Upper lobe of right lung (tissue), 1 donor: Measurements from ENCODE around the gene IGLL5. TPM values are rescaled to one million over a fixed set of nuclear protein-coding genes. Genes with fewer than 3 reads are reported as not detected.
A peak's percentile ranks its signal among the peaks of the same experiment; 100 is the strongest.

Experiments used
- ATAC-seq: fragments of 200-7000 bp; cut with Tn5 transposase; one replicate; pipeline ENCODE4 v1.9.1; 2020; ENCODE audit warnings: mild to moderate bottlenecking, moderate library complexity
- DNase-seq: peaks from one replicate; pipeline ENCODE4 v3.0.0-alpha.2; 2020
- H3K27ac ChIP-seq: fragments of 200-600 bp; one replicate; pipeline ENCODE4 v1.8.0; 2022
- H3K27me3 ChIP-seq: fragments of 200-600 bp; one replicate; pipeline ENCODE4 v1.8.0; 2022; ENCODE audit warnings: mild to moderate bottlenecking
- H3K36me3 ChIP-seq: fragments of 200-600 bp; one replicate; pipeline ENCODE4 v1.8.0; 2022
- H3K4me1 ChIP-seq: fragments of 200-600 bp; one replicate; pipeline ENCODE4 v1.8.0; 2022
- H3K4me3 ChIP-seq: fragments of 200-600 bp; one replicate; pipeline ENCODE4 v1.8.0; 2022; ENCODE audit warnings: mild to moderate bottlenecking
- H3K9me3 ChIP-seq: fragments of 200-600 bp; one replicate; pipeline ENCODE4 v1.8.0; 2022
- CTCF ChIP-seq: fragments of 200-600 bp; IDR thresholded peaks from one replicate; pipeline ENCODE4 v1.8.0; 2022; ENCODE audit warnings: antibody characterized with exemption
- intact Hi-C: fragments of 100-400 bp; cut with DNase I; formaldehyde crosslinking; loops from one replicate; pipeline ENCODE4 v1.11.0; 2022
- total RNA-seq: library from RNA; stranded (reverse); fragmentation: NEBNext Ultra II Directional; extraction: Animal tissue kit (Norgen Biotek cat#: 25700); gene quantifications from one replicate; pipeline ENCODE4 v1.2.1, GENCODE V29; 2021
- donor health status: DM: no; HTN: yes; CAD: no; lungs with severe emphysema.

IGLL5 gene
- total RNA-seq, 1 donor from 2014 or later = 12.3 TPM

GRCh38 chr22:22851969-22852368 lies 35.6 kb upstream of the IGLL5 start:
- no peak for TF ChIP-seq CTCF
- DNase-seq = no peak
- no peaks in the 10 kb centered on the region for H3K4me1 ChIP-seq
- no peaks in the 10 kb centered on the region for H3K9me3 ChIP-seq
- no peak for ATAC-seq
- no peak overlapping the region for H3K27ac ChIP-seq
- H3K27me3 ChIP-seq = peaks cover 17% of the 10 kb centered on the region
- intact Hi-C loops = no loop called here
- H3K4me3 ChIP-seq = no peak overlapping the region
- no peaks in the 10 kb centered on the region for H3K36me3 ChIP-seq

GRCh38 chr22:22853713-22854112 lies 33.9 kb upstream of the IGLL5 start:
- DNase-seq (no peak), ATAC-seq (no peak)
- intact Hi-C loops = no loop called here
- no peak for TF ChIP-seq CTCF
- Histone ChIP-seq H3K36me3 (no peaks in the 10 kb centered on the region), H3K9me3 (no peaks in the 10 kb centered on the region), H3K4me1 (no peaks in the 10 kb centered on the region), H3K27me3 (peaks cover 17% of the 10 kb centered on the region), H3K27ac (no peak overlapping the region), H3K4me3 (no peak overlapping the region)

GRCh38 chr22:22854466-22854865 lies 33.1 kb upstream of the IGLL5 start:
- intact Hi-C loops = no loop called here

GRCh38 chr22:22855085-22855484 lies 32.5 kb upstream of the IGLL5 start:
- Histone ChIP-seq H3K36me3 (no peaks in the 10 kb centered on the region), H3K27ac (no peak overlapping the region), H3K4me1 (no peaks in the 10 kb centered on the region), H3K4me3 (no peak overlapping the region), H3K9me3 (no peaks in the 10 kb centered on the region), H3K27me3 (peaks cover 17% of the 10 kb centered on the region)
- intact Hi-C loops = no loop called here
- TF ChIP-seq CTCF = no peak
- DNase-seq = no peak
- ATAC-seq = no peak

More at GRCh38 chr22:22854466-22854865, 33.1 kb upstream of the IGLL5 start:
- no peaks in the 10 kb centered on the region for H3K4me1 ChIP-seq
- H3K9me3 ChIP-seq = no peaks in the 10 kb centered on the region
- H3K27me3 ChIP-seq = peaks cover 17% of the 10 kb centered on the region
- H3K36me3 ChIP-seq = no peaks in the 10 kb centered on the region
- no peak for TF ChIP-seq CTCF
- DNase-seq (no peak), ATAC-seq (no peak)
- H3K4me3 ChIP-seq = no peak overlapping the region
- no peak overlapping the region for H3K27ac ChIP-seq

GRCh38 chr22:22855617-22856308 lies 31.9 kb upstream of the IGLL5 start:
- Histone ChIP-seq H3K27ac (no peak overlapping the region), H3K36me3 (no peaks in the 10 kb centered on the region), H3K4me1 (no peaks in the 10 kb centered on the region), H3K27me3 (peaks cover 17% of the 10 kb centered on the region), H3K4me3 (no peak overlapping the region), H3K9me3 (no peaks in the 10 kb centered on the region)
- TF ChIP-seq CTCF = peak; percentile 37
- DNase-seq = no peak
- intact Hi-C loops = no loop called here
- peak; percentile 53 for ATAC-seq

- Histone ChIP-seq H3K4me1 (no peaks in the 10 kb centered on the region), H3K36me3 (no peaks in the 10 kb centered on the region), H3K9me3 (no peaks in the 10 kb centered on the region), H3K4me3 (no peak overlapping the region), H3K27me3 (peaks cover 17% of the 10 kb centered on the region), H3K27ac (no peak overlapping the region)
- no peak for DNase-seq
- ATAC-seq = no peak
- intact Hi-C loops = no loop called here
- TF ChIP-seq CTCF = no peak
Measured at GRCh38 chr22:22856364-22856763, 31.3 kb upstream of the IGLL5 start.
